NB4 (cell line): ENCODE data around the gene HHATL.

Source experiments
- POLR2A ChIP-seq: IDR thresholded peaks from 2 replicates; pipeline ENCODE4 v1.6.1; 2011; ENCODE audit warnings: mild to moderate bottlenecking; ENCODE audit not compliant: insufficient read length; ENCODE audit errors: extremely low read depth
- TF ChIP-seq, protein P1 (sequence below): IDR thresholded peaks from one replicate; pipeline ENCODE4 v1.5.1; 2012; ENCODE audit warnings: low read depth, low read length

DNA sequence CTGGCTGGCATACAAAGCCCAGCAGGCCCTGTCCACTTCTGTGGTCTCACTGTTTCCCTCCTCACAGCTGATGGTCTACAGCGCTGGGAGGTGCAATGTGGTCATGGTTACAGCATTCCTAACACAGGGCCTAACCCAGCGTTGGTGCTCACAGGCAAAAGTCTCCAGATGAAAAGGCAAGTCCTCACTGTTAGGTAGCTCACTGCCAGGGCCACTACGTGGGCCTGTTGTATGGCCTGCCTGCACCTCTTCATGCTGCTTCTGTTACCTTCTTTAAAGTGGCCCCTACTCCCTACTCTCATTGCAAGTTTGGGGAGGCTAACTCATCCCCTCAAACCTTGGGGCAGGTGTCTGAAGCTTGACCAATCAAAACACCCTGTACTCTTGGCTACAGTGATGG is 39.2 kb upstream of the HHATL start:
- TF ChIP-seq, protein P1, sequence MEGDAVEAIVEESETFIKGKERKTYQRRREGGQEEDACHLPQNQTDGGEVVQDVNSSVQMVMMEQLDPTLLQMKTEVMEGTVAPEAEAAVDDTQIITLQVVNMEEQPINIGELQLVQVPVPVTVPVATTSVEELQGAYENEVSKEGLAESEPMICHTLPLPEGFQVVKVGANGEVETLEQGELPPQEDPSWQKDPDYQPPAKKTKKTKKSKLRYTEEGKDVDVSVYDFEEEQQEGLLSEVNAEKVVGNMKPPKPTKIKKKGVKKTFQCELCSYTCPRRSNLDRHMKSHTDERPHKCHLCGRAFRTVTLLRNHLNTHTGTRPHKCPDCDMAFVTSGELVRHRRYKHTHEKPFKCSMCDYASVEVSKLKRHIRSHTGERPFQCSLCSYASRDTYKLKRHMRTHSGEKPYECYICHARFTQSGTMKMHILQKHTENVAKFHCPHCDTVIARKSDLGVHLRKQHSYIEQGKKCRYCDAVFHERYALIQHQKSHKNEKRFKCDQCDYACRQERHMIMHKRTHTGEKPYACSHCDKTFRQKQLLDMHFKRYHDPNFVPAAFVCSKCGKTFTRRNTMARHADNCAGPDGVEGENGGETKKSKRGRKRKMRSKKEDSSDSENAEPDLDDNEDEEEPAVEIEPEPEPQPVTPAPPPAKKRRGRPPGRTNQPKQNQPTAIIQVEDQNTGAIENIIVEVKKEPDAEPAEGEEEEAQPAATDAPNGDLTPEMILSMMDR = no peak
- TF ChIP-seq POLR2A = no peak
